IPS DF 6.9 (cell line): ENCODE data around the gene ANTXRL.
"Not testable (repeated sequence)": the region's sequence is repeated elsewhere in the genome, so short reads cannot be mapped to it uniquely, and the experiment has no call there.

ENCODE experiments used
- DNase-seq: peaks from one replicate; pipeline ENCODE4 v3.0.0-alpha.2; 2013; ENCODE audit warnings: low read depth, low spot score
- H3K27ac ChIP-seq: one replicate; pipeline ENCODE4 v1.5.1; 2013; ENCODE audit warnings: low read length, control low read depth
- H3K27me3 ChIP-seq: 2 replicates; pipeline ENCODE4 v1.6.1; 2013; ENCODE audit warnings: mild to moderate bottlenecking, low read length; ENCODE audit not compliant: control insufficient read depth, insufficient read depth
- H3K36me3 ChIP-seq: 2 replicates; pipeline ENCODE4 v1.6.1; 2013; ENCODE audit warnings: low read length; ENCODE audit not compliant: control insufficient read depth, insufficient read depth
- H3K4me1 ChIP-seq: 2 replicates; pipeline ENCODE4 v1.6.1; 2013; ENCODE audit warnings: low read length; ENCODE audit not compliant: control insufficient read depth, insufficient read depth
- H3K4me3 ChIP-seq: 2 replicates; pipeline ENCODE4 v1.5.1; 2013; ENCODE audit warnings: mild to moderate bottlenecking, low read length
- H3K9me3 ChIP-seq: 2 replicates; pipeline ENCODE4 v1.6.1; 2013; ENCODE audit warnings: low read length, inconsistent platforms; ENCODE audit not compliant: control insufficient read depth, insufficient read depth
- whole genome bisulfite sequencing: extraction: QIAGEN DNeasy Blood & Tissue Kit; methylation state at CpG from one replicate; pipeline ENCODE4 v1.1.7; 2013; ENCODE audit warnings: mixed read lengths, missing lambda C conversion rate; ENCODE audit not compliant: insufficient read length, insufficient coverage; 5-methylcytosine and 5-hydroxymethylcytosine counted together

Gene ANTXRL

DNA sequence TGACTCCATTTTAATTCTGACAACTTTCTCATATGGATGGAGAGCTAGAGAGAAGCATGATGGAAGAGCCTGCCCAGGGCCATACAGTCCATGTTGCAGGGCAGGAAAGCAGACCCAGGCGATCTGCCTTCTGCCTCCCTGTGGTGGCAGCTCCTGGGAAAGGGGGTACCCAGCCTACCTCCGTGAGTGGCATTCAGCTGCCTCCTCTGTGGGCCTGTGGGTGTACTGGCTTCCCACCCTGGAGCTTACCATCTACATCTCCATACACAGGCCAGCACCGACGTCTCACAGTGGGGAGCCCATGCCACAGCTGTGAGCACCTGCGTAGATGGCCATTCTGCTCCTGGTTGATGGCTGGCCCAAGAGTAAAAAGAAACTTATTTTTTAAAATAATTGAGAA lies 17.9 kb downstream of the ANTXRL start:
- not testable (repeated sequence) for H3K27ac ChIP-seq, H3K9me3 ChIP-seq, H3K36me3 ChIP-seq, H3K4me3 ChIP-seq, H3K4me1 ChIP-seq, DNase-seq, H3K27me3 ChIP-seq
- WGBS = no CpG with 5 or more reads among the region's 5 CpGs

- no CpG with 5 or more reads among the region's 10 CpGs for WGBS
- H3K9me3 ChIP-seq = no peaks in the 10 kb centered on the region
- DNase-seq = no peak
- no peak overlapping the region for H3K4me3 ChIP-seq
- H3K4me1 ChIP-seq = no peaks in the 10 kb centered on the region; the same call in 1 of the 2 replicates
- no peak overlapping the region for H3K27ac ChIP-seq
- H3K36me3 ChIP-seq = no peaks in the 10 kb centered on the region
- no peaks in the 10 kb centered on the region for H3K27me3 ChIP-seq
Observed at GRCh38 chr10:46305079-46305818, 18.5 kb downstream of the ANTXRL start.

- no peak overlapping the region for H3K4me3 ChIP-seq
- no peaks in the 10 kb centered on the region; the same call in 1 of the 2 replicates for H3K4me1 ChIP-seq
- H3K27me3 ChIP-seq = no peaks in the 10 kb centered on the region
- no peaks in the 10 kb centered on the region for H3K36me3 ChIP-seq
- no peaks in the 10 kb centered on the region for H3K9me3 ChIP-seq
- WGBS = no CpG with 5 or more reads among the region's 1 CpG
- DNase-seq = no peak
- no peak overlapping the region for H3K27ac ChIP-seq
Observed at GRCh38 chr10:46305986-46306385, 19.2 kb downstream of the ANTXRL start.

- Histone ChIP-seq H3K36me3 (no peaks in the 10 kb centered on the region), H3K4me1 (no peaks in the 10 kb centered on the region; the same call in 1 of the 2 replicates), H3K27me3 (no peaks in the 10 kb centered on the region), H3K27ac (no peak overlapping the region), H3K9me3 (no peaks in the 10 kb centered on the region), H3K4me3 (no peak overlapping the region)
- WGBS = no CpG with 5 or more reads among the region's 5 CpGs
- no peak for DNase-seq
Observed at GRCh38 chr10:46306516-46307184, 19.9 kb downstream of the ANTXRL start.

GRCh38 chr10:46307281-46308112 lies 20.7 kb downstream of the ANTXRL start:
- no peak overlapping the region for H3K4me3 ChIP-seq
- no peaks in the 10 kb centered on the region for H3K36me3 ChIP-seq
- no CpG with 5 or more reads among the region's 10 CpGs for WGBS
- H3K27me3 ChIP-seq = no peaks in the 10 kb centered on the region
- DNase-seq = no peak
- no peaks in the 10 kb centered on the region; the same call in 1 of the 2 replicates for H3K4me1 ChIP-seq
- H3K9me3 ChIP-seq = no peaks in the 10 kb centered on the region
- no peak overlapping the region for H3K27ac ChIP-seq

DNA sequence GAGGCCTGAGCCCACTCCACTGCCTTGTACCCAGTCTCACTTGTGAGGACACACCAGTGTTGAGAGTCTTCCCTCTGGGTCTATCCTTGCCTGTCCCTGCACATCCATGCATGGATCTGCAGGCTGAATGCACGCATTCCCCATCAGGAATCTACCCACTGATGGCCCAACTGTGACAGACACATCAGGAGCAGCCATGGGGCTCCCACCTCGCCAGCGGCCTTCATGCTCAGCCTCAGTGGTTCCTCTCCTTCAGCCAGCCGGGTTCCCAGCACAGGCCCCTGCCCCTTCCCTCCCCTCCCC lies 21.3 kb downstream of the ANTXRL start:
- no peak overlapping the region for H3K27ac ChIP-seq
- no peaks in the 10 kb centered on the region for H3K27me3 ChIP-seq
- DNase-seq = no peak
- no peak overlapping the region for H3K4me3 ChIP-seq
- H3K36me3 ChIP-seq = no peaks in the 10 kb centered on the region
- no CpG with 5 or more reads among the region's 4 CpGs for WGBS
- H3K4me1 ChIP-seq = no peaks in the 10 kb centered on the region; the same call in 1 of the 2 replicates
- no peaks in the 10 kb centered on the region for H3K9me3 ChIP-seq

DNA sequence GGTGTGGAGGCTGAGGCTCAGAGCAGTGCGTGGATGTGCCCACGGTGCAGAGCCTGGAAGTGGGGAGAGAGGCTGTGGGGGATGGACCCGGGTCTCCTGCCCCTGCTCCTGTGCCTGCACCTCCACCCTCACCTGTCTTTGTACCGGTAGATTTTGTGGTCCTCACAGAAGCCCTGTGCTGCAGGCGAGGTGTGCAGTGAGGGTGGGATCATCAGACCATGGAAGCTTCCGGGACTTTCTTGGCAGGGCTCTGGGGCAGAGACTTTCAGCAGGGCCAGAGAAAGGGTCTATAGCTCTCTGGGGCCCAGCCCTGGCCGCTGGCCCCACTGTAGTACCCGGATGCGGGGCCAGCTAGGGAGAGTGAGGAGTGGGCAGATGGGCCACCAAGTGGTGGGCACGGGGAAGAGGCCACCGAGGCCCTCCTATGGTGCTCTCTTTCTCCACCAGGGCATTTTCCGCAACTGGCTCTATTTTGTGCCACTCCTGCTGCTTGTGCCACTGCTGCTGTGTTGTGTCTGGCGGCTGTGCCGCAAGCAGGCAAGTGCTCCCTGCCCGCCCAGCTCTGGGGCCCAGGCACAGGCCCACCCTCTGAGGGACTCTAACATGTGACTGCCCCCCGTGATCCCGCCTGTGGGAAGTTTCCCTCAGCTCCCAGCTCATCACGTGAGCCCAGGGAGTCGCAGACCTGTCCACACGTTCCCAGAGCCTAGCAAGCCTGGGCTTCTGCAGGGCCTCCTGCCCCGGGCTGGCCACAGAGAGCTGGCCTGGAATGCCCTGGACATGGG lies 22.1 kb downstream of the ANTXRL start:
- Histone ChIP-seq H3K9me3 (no peaks in the 10 kb centered on the region), H3K36me3 (no peaks in the 10 kb centered on the region), H3K4me1 (no peaks in the 10 kb centered on the region; the same call in 1 of the 2 replicates), H3K27me3 (no peaks in the 10 kb centered on the region), H3K27ac (no peak overlapping the region), H3K4me3 (no peak overlapping the region)
- DNase-seq = no peak
- no CpG with 5 or more reads among the region's 21 CpGs for WGBS

- DNase-seq = no peak
- no peak overlapping the region for H3K27ac ChIP-seq
- no peak overlapping the region for H3K4me3 ChIP-seq
- no peaks in the 10 kb centered on the region for H3K9me3 ChIP-seq
- H3K4me1 ChIP-seq = no peaks in the 10 kb centered on the region; the same call in 1 of the 2 replicates
- no peaks in the 10 kb centered on the region for H3K27me3 ChIP-seq
- no CpG with 5 or more reads among the region's 9 CpGs for WGBS
- H3K36me3 ChIP-seq = no peaks in the 10 kb centered on the region
Observed at GRCh38 chr10:46309511-46310142, 22.8 kb downstream of the ANTXRL start.

GRCh38 chr10:46310143-46310514 lies 23.3 kb downstream of the ANTXRL start:
- Histone ChIP-seq H3K27me3 (no peaks in the 10 kb centered on the region), H3K4me3 (no peak overlapping the region), H3K4me1 (peaks cover 1% of the 10 kb centered on the region), H3K27ac (no peak overlapping the region), H3K36me3 (no peaks in the 10 kb centered on the region), H3K9me3 (no peaks in the 10 kb centered on the region)
- no CpG with 5 or more reads among the region's 4 CpGs for WGBS
- DNase-seq = no peak
